A673 (cell line): ENCODE data around the gene FOXN3. TPM values are rescaled to one million over a fixed set of nuclear protein-coding genes. Genes with fewer than 3 reads are reported as not detected.

Experiments used
- BruUV-seq: library from RNA; stranded (reverse); fragments of 400-500 nt; replicated peaks from 2 replicates; lab custom pipeline; 2021; lab: Mats Ljungman, UMichigan
- CTCF ChIA-PET: fragments of 300-600 bp; sonication (Branson Sonifier 250); formaldehyde crosslinking; loops from one replicate; lab custom pipeline; 2022; ENCODE audit warnings: antibody characterized with exemption; lab: Charles Lee
- POLR2A ChIA-PET: fragments of 300-600 bp; sonication (Branson Sonifier 250); formaldehyde crosslinking; loops from one replicate; lab custom pipeline; 2022; ENCODE audit warnings: antibody characterized with exemption; ENCODE audit not compliant: low non-redundant PET; lab: Charles Lee
- DNase-seq: peaks from one replicate; pipeline ENCODE4 v3.0.0-alpha.2; 2015; ENCODE audit warnings: low spot score
- H3K27ac ChIP-seq: fragments of 200-600 bp; sonication (generic); 2 replicates; pipeline ENCODE4 v1.5.1; 2016; ENCODE audit warnings: mixed run types, low read depth, mild to moderate bottlenecking, mixed read lengths, antibody characterized with exemption, low read length; ENCODE audit not compliant: poor library complexity, severe bottlenecking
- H3K27me3 ChIP-seq: fragments of 200-600 bp; sonication (generic); replicated peaks from 2 replicates; pipeline ENCODE4 v1.6.1; 2017; ENCODE audit warnings: mixed run types, low read depth, mild to moderate bottlenecking, mixed read lengths, antibody characterized with exemption, low read length; ENCODE audit not compliant: insufficient read depth, poor library complexity
- H3K36me3 ChIP-seq: fragments of 200-600 bp; sonication (generic); 2 replicates; pipeline ENCODE4 v1.6.1; 2016; ENCODE audit warnings: mixed run types, mild to moderate bottlenecking, mixed read lengths, antibody characterized with exemption, low read length; ENCODE audit not compliant: insufficient read depth, poor library complexity, severe bottlenecking
- H3K4me1 ChIP-seq: fragments of 200-600 bp; sonication (generic); 2 replicates; pipeline ENCODE4 v1.6.1; 2017; ENCODE audit warnings: mixed run types, mild to moderate bottlenecking, mixed read lengths, antibody characterized with exemption, low read length; ENCODE audit not compliant: insufficient read depth, poor library complexity, severe bottlenecking
- H3K4me3 ChIP-seq: fragments of 200-600 bp; sonication (generic); 2 replicates; pipeline ENCODE4 v1.5.1; 2016; ENCODE audit warnings: low read depth, mixed run types, mild to moderate bottlenecking, mixed read lengths, low read length; ENCODE audit not compliant: poor library complexity, severe bottlenecking
- H3K9me3 ChIP-seq: fragments of 200-600 bp; sonication (generic); 2 replicates; pipeline ENCODE4 v1.6.1; 2016; ENCODE audit warnings: mixed run types, low read depth, mild to moderate bottlenecking, mixed read lengths, antibody characterized with exemption, low read length; ENCODE audit not compliant: poor library complexity, severe bottlenecking
- CTCF ChIP-seq: fragments of 300-800, 200-600 bp; sonication (generic); conservative IDR thresholded peaks from 2 replicates; pipeline ENCODE4 v1.5.1; 2017; ENCODE audit warnings: low read depth, mild to moderate bottlenecking, antibody characterized with exemption, low read length, moderate library complexity, mixed read lengths
- EZH2 ChIP-seq: fragments of 200-600 bp; sonication (generic); IDR thresholded peaks from 2 replicates; pipeline ENCODE4 v1.6.1; 2017; ENCODE audit warnings: borderline replicate concordance, low read depth, mild to moderate bottlenecking, mixed read lengths, antibody characterized with exemption, low read length; ENCODE audit not compliant: poor library complexity, severe bottlenecking
- intact Hi-C: fragments of 100-400 bp; cut with micrococcal nuclease; formaldehyde crosslinking; loops from one replicate; pipeline ENCODE4 v1.10.0; 2022; ENCODE audit not compliant: unreplicated experiment
- total RNA-seq: library from RNA; stranded (reverse); gene quantifications from 2 replicates; pipeline ENCODE4 v1.2.3, GENCODE V29; 2021

FOXN3 gene
- total RNA-seq, 1 experiment from 2014 or later = 15.3 TPM

GRCh38 chr14:89219051-89219450, 198.0 kb downstream of the FOXN3 start:
- intact Hi-C loops = no loop called here
- no TSS peak for BruUV-seq
- CTCF ChIA-PET = no interaction called here

GRCh38 chr14:89217891-89218290, 199.1 kb downstream of the FOXN3 start:
- Histone ChIP-seq H3K27ac (no peak overlapping the region), H3K27me3 (no peaks in the 10 kb centered on the region), H3K36me3 (no peaks in the 10 kb centered on the region), H3K4me3 (no peak overlapping the region), H3K9me3 (no peaks in the 10 kb centered on the region), H3K4me1 (peaks cover 5% of the 10 kb centered on the region)
- intact Hi-C loops = no loop called here
- no peak for TF ChIP-seq CTCF
- TF ChIP-seq EZH2 = no peak
- no TSS peak for BruUV-seq
- ChIA-PET POLR2A (no interaction called here), CTCF (no interaction called here)
- no peak for DNase-seq

More at GRCh38 chr14:89219051-89219450, 198.0 kb downstream of the FOXN3 start:
- Histone ChIP-seq H3K4me3 (no peak overlapping the region), H3K4me1 (peaks cover 5% of the 10 kb centered on the region), H3K9me3 (no peaks in the 10 kb centered on the region), H3K27me3 (no peaks in the 10 kb centered on the region), H3K36me3 (no peaks in the 10 kb centered on the region), H3K27ac (no peak overlapping the region)
- DNase-seq = no peak
- TF ChIP-seq CTCF (no peak), EZH2 (no peak)
- POLR2A ChIA-PET = no interaction called here

- no peak for TF ChIP-seq EZH2
- no peak for TF ChIP-seq CTCF
- no peaks in the 10 kb centered on the region for H3K27me3 ChIP-seq
- H3K4me3 ChIP-seq = no peak overlapping the region
- H3K27ac ChIP-seq = no peak overlapping the region
- H3K36me3 ChIP-seq = no peaks in the 10 kb centered on the region
- ChIA-PET CTCF (no interaction called here), POLR2A (interaction anchor here (0.7 kb wide), 1 partner anchor 10 kb away, joined by 3 read pairs; no protein-coding TSS in a partner anchor)
- H3K9me3 ChIP-seq = no peaks in the 10 kb centered on the region
- BruUV-seq = no TSS peak
- DNase-seq = no peak
- H3K4me1 ChIP-seq = no peaks in the 10 kb centered on the region
- intact Hi-C loops = no loop called here
Measured at GRCh38 chr14:89215531-89215930, 201.5 kb downstream of the FOXN3 start.
